NCI-H82 (cell line): Measurements from ENCODE around the gene VOPP1.

Experiments used
- DNase-seq: peaks from one replicate; lab custom pipeline; 2025; lab: John Stamatoyannopoulos, UW

Gene VOPP1

DNA sequence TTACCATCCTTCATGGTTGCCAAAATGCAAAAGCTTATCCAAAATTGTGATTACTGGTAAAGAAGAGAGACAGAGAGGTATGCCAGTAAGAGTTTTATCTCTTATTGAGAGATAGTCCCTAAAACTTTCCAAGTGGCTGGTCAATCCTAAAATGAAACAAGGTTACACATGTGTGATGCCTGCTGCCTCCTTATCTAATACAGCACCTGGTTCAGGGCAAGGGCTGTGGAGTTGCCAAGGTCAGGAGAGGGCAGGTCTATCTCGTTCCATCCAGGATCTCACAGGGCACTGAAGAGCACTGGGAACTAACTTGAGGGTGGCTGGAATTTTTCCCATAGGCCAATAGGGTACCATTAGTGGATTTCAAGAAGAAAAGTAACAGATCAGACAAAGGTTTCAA is 18.3 kb downstream of the VOPP1 start:
- DNase-seq, result no peak

DNA sequence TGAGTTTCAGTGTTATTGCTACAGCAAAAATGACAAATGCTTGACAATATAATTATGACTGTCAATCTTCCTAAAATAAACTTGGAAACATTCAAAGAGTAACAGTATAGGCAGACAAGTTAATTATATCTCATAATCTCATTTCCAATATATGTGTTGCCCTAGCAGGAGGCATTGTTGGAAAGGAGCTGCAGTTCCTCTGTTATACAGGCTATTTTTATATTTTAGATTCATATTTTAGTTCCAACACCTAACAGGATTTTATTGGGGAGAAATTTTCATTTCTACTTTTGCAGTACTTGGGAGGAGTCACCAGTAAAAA is 19.3 kb downstream of the VOPP1 start:
- DNase-seq, result no peak

DNA sequence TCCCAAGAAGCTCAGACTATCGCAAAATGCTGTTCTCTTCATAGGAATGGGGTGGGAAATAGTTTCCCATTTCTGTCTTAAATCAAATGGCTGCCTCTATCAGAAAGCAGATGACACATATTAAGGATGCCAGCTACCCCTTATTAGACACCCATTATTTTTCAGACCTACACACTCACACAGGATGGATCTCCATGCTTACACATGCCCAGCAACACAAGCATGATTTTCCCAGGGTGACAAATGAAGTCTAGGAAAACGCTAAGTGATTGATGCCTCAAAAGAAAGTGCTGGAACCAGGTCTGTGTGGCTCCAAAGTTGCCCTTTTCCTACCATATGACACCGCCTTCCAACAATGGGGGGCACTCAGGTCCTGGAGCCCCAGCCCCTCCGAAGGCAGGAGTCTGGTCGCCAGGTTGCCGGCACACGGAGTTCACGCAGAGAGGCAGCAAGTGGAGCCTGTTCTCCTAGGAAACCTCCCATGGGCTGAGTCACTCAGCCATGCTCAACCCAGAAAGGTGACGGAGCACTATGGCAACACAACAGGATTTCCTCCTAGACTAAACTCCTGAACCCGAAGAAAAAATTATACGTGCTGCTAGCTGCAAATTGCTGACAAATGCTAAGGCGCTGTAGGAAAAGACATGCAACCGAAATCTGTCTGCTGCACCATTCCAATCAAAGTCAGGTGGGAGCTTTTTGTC is 19.8 kb downstream of the VOPP1 start:
- no peak for DNase-seq

DNA sequence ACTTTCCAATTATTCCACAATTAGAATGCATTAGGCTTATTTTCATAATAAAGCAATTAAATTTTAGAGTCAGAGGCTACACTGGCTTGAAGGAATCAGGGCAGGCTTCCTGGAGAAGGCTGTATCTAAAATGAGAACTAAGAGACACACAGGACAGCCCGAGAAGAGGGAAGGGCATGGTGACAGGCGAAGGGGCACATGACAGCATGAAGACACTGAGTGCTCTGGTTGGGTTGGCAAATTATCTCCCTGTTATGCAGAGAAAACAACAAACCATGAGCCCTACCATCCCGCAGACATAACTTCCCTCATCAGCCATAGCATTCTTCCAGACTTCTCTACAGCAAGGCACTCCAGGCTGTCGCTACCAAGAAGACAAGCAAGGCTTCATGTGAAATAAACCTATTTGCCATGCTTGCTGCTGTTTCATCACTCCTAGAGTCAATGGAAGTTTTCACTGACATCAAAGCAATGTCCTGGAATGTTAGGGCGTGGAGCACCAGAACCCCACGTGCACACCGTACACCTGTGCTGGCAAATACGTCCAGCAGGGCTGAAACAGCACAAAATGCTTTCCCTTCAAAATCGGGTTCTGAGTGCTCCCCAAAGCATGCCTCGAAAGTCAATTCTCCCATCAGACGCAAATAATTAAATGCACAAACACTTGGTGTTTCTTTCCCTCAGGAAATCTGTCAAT is 21.3 kb downstream of the VOPP1 start:
- no peak for DNase-seq

DNA sequence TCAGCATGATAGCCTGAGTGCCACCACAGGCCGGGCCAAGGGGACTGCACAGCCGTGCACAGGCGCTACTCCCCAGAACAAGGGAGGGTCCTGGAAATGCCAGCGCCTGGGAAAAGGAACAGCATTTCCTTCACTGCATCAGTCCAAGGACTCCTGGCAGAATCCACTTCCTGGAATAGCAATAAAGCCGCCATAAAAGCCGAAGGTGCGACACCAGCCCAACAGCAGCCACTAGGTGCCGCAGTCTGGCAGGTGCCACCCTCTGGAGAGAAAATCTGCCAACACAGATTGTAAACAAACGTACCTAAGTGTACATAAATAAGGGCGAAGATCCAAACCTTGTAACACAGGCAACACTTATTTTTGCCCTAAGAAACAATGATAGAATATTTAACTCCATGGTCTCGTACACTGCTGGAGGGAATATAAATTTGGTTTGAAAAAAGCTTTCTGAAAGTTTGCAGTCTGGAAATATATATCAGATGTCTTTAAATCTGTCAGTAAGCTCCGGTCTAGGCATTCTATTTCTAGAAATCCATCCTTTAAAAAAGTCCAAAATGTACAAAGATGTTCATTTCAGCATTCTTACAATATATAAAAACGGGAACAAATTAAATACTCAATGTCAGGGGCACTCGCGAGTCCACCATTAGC is 22.2 kb downstream of the VOPP1 start:
- no peak for DNase-seq

DNA sequence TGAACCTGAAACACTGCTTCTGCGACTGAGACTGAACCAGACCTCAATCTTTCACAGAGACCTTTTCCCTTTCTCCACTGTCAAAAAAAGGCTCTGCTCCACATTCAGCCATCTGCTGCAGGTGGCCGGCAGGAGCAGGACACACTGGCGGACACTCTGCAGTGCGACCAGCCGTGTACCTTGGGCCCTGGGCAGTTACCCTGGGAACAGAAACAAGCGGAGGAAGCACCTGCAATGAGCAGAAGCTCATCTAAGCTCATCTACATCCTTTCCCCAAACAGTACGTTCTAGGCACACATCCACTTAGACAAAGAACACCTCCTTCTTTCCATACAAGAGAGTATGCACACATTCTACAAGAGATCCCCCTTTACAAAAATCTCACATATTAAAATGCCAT is 22.8 kb downstream of the VOPP1 start:
- no peak for DNase-seq

DNA sequence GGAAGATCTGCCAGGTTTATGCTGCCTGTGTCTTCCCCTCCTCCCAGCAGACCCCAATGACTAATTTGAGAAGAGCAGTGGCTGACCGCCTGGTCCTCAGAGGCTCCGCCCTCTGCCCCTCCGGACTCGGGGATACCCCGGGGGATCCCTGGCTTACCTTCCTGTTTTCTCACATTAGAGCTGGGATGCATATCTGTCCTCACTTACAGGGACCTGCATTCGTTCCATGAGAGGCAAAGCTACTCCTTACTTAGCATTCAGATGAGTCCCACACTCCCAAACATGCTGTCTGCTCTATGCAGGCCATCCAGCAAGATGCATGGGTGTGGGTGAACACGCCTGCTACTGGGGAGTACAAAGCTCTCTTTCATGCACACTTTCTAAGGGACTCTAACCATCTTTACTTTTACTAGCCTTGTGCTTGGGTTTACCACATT is 24.0 kb downstream of the VOPP1 start:
- DNase-seq, result no peak

DNA sequence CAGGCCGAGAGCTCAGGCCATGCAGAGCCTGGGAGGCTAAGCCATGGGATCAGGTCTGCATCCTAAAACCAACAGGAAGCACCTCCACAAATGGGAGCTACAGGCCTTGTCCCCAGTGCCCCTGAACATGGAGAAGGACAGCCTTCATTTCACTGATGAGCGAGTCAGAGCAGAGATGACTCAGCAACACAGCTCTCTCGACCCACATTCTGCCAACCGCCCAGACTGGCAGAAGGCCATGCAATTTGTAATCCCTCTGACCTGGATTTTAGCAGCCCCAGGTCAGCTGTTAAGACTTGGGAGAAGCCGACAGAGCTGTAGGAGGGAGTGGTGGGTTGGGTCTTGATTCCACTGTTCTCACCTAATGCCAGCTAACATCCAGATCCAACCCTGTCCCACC is 25.5 kb downstream of the VOPP1 start:
- peak; percentile 67 for DNase-seq

DNA sequence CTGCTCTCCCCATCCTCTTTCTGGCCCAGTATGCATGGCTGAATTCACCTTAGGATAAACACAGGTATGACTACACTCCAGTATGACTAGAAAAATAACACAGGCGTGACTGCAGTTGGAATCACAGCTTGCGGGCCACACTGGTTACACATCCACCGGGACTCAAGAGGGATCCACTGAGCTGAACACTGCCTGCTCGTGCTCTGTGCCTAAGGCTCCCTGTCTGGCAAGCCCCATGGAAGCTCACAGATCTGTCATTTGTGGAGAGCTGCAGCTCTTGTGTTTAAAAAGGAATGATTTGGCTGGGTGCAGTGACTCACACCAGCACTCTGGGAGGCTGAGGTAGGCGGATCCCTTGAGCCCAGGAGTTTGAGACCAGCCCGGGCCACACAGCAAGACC is 26.8 kb downstream of the VOPP1 start:
- DNase-seq, result no peak

DNA sequence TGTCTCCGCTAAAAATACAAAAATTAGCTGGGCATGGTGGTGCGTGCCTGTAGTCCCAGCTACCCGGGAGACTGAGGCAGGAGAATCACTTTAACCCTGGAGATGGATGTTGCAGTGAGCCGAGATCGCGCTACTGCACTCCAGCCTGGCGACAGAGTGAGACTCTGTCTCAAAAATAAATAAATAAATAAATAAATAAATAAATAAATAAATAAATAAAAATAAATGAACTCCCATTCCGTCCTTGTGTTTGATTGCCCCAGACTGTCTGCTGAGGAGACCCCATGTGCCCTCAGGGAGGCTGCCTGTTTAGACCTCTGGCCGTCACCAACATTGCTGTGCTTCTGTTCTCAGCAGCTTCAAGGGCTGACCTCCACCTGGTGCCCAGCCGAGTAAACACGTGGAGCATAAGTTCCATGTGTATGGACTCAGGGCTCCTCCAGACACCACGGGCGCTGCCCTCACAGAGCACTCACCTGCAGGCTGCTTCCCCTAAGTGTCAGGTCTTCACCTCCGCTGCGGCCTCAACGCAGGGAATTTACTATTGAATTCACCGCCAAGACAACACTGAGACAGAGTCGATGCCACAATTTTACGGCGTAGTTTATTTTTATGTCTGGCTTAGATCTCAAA is 32.0 kb downstream of the VOPP1 start:
- no peak for DNase-seq

DNA sequence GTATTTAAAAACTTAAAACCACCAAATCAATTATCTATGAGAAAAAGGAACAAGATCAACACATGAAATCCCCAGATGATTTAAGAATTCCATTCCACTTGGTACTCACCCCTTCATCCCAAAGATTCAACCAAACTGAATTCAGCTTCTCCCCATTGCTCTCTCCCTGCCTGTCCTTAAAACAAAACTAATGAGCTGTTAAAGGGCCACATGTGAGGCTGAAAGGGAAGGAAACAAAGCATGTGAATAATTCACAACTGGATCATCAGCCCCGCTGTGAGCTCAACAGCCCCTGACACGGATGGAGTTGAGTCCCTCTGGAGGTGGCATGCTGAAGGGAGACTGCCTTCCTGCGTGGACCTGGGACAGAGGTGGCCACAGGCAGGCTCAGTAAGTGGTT is 32.9 kb downstream of the VOPP1 start:
- no peak for DNase-seq

DNA sequence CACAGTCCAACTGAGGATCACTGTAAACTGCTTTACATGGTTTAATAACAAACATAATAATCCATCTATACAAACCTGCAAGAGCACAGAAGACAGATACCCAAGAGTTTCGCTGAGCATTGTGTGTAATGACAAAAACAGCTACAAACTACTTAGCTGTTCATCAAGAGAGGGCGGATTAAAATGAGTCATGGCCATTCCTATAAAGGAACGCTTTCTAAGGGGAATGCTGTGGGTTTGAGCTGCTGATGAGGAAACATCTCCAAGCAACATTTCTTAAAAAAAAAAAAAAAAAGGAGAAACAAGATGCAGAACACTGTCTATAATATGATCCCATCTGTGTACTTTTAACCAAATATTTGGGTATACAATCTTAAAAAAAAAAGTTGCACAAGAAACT is 33.8 kb downstream of the VOPP1 start:
- no peak for DNase-seq

DNA sequence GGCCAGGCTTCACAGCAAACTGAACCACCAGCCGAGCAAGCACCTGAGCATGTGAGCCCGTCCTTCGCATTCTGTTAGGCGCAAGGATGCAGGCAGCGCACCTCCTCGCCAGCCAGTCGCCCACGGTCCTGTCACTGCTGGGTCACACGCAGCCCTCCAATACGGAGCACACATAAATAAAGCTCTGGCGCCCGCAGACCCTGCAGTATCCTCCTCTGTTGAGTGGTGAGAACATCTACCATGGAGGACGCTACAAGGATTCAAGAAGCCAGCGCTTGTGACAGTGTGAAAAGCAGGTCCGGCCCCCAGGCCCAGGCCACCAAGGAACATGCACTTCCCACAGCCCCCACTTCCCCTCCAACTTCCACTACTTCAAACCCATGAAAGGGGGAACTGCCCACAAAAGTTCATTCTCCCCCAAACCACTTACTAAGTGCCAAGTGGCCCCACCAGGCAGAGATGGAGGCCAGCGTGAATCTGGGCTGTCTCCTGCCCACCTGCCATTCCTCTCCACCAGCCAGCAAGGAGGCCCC is 34.8 kb downstream of the VOPP1 start:
- DNase-seq, result no peak

DNA sequence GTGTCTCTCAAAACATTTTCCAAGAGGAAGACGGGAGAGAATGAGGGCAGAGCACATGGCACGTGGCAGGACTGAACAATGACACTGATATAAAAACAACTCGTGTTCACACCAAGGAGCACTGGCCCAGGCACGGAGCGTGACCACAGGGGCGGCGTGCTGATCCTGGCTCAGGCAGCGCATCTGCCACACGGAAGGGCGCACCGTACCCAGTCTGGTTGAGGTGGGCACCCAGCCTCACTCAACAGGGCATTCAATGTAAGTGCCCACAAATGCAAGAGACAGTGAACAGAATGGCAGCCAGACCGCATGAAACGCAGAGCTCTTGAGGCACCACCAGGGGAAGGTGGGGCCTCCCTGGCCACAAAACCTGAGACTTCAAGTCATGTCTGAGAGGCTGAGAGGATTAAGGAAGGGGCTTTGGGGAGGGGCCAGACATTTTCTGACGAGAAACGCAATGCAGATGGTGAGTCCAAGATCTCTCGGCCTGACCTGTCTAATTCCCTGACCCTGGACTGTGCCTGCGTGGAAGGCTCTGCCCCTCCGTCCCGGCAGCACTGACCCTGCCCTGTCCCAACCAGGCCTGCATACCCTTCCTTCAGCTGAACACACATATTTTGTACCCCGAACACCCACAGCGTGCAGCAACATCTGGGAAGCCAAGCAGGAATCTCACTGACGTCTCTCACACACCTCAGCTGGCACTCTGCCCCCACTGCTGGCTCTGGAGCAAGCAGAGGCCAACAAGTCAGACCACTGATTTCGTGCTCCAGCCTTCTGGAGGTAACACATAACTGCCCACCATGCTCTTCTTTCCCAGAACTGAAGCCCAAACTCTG is 35.5 kb downstream of the VOPP1 start:
- DNase-seq, result peak; percentile 63

DNA sequence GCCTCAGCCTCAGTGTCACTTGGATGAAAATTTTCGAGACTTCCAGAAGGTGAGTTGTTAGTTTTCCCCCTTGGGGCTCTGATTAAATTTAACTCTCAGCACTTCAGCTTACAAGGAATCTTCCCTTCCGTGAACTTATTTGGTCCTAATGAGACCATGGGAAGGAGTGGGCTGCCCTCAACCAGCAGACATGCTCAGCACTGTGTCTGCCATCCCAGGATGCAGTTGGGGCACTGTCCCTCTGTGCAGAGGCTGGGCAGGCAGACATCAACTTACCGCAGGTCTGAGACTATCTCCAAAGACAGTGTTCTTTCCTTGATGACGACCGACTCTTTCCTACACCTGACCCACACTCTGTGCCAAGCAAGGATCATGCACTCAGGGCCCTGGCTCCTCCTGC is 36.7 kb downstream of the VOPP1 start:
- DNase-seq, result no peak

DNA sequence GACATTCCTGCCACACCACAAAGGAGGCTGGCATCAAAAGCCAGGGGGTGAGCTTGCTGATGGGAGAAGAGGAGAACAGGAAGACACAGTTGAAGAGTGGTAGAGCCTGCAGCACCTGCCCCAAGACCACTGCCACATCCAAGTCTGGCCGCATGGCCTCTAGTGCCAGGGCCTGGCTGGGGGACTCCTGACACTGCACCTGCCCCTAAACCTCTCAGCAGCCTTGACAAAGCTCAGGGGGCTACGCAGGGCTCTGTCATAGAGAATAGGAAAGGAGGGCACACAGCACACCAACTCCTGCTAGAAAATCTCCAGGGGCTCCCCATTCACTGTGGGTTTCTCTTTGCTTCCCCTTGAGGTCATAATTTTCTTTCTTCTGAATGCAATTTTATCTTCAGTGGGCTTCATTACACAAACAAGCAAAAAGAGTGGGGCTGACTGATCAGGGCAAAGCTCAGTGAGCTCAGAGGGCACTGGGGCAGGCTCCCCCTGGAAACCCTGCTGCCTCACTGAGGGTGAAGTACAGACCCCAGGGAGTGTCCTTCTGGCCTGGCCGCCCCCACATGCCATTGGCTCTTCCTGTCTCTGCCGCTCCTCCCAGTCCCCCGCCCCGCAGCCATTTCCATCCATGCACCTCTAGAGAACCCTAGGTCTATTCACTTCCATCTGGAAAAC is 37.2 kb downstream of the VOPP1 start:
- no peak for DNase-seq

DNA sequence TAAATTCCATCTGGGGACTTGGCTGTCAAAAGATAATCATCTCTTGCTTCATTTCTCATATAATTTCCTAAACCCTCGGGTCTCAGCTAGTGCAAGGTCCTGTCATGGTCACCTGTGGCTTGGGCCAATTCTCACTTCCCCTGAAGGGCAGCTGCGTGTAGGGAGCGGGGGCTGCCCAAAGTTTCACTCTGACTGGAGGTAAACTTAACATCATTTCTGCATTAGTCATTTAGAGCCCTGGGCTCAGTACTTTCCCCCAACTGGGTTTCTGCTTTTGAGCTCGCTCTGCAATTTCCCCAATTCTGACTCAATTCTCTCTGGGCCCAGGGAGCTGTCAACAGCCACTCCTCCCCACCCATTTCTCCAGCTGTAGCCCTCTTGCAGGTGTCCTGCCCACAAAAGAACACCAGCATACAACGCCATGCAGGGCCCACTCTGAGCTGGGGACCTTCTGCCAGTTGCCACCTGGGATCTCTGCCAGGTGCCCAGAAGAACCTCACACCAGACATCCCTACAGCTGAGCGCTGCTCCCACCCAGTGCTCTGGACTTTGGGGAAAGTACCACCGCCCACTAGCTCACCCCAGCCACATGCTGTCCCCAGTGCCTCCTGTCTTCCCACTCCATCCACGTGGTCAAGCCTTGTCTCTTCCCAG is 37.9 kb downstream of the VOPP1 start:
- DNase-seq, result no peak

DNA sequence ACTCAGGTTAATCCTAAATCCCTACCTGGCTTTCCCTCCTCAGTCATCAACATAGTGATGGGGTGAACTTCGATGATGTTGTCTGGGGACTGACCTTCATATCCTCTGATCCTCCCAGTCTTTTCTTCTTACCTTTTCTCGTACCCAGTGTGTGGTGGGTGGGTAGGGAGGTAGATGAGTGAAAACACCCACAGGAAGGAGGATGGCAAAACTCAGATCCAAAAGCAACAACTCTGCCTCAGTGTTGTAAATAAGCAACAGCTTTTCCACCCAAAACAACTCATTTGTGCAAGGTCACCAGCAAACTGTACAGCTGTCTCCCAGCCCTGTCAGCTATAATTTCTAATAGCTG is 38.6 kb downstream of the VOPP1 start:
- no peak for DNase-seq

DNA sequence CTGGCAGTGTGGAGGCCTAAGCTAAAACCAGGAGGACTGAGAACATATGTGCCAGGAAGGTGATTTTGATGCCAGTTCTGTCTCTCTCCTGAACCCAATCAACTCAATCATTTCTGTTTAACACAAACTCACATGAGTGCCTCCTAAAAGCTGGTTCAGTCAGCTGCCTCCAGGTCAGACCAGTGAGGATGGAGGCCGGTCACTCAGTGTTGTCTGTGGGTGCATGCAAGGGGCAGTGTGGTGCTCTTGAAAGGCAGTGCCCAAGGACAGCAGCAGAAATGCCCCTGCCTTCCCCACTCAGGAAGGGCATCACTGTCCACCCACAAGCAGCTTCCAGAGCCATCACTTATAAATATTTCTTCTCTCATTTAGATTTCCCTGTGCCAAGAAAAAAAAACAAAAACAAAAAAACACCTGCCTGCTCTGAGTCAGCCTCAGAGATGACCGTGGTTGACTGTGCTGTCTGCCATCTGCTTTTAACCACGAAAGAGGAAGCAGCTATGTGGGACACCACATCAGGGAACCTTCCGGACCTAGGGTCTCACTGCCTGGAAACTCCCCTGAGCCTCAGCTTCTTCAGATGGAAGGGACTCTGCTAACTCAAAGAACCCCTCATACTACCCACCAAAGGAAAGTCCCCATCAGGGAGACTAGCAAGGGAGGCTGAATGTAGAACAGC is 39.1 kb downstream of the VOPP1 start:
- DNase-seq, result no peak
